ENCODE measurements around the gene RNF19B.

The RNF19B gene

DNA sequence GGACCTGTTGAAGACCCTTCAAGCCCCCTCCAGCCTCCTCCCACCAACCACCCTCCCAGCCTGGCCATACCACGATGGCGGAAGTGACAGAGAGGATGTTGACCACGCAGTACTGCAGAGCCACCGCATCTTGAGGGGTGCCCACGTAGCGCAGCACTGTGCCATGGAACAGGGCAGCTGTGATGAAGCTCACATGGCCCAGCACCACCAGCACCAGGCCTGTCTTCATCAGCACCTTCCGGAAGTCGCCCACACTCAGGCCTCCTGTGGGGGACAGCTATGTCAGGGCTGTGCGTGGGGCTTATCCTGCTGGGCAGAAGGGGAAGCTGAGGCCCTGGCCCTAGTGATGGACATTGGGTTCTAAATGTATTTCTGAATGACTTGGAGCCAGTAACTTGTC is 66.6 kb downstream of the RNF19B start:
- Histone ChIP-seq H3K4me3 (ENCODE audit: low read depth in 1 of 5, low read length in 5 of 5) (no peak overlapping the region), H3K4me1 (ENCODE audit: control insufficient read depth in 5 of 5, insufficient read depth in 5 of 5, low read length in 5 of 5) (peaks cover 0 to 24% (median 19%) of the 10 kb centered on the region in 5 donors), H3K27ac (ENCODE audit: low read depth, low read length) (no peak overlapping the region), H3K9ac (ENCODE audit: low read length in 5 of 5) (no peak overlapping the region), H3K27me3 (ENCODE audit: control insufficient read depth in 5 of 5, insufficient read depth in 4 of 5, low read length in 5 of 5) (peaks cover 0 to 15% (median 11%) of the 10 kb centered on the region in 5 donors), H3K36me3 (ENCODE audit: control insufficient read depth in 5 of 5, insufficient read depth in 5 of 5, low read length in 5 of 5) (no peaks in the 10 kb centered on the region), H3K9me3 (ENCODE audit: control insufficient read depth in 5 of 5, low read length in 5 of 5) (no peaks in the 10 kb centered on the region)

DNA sequence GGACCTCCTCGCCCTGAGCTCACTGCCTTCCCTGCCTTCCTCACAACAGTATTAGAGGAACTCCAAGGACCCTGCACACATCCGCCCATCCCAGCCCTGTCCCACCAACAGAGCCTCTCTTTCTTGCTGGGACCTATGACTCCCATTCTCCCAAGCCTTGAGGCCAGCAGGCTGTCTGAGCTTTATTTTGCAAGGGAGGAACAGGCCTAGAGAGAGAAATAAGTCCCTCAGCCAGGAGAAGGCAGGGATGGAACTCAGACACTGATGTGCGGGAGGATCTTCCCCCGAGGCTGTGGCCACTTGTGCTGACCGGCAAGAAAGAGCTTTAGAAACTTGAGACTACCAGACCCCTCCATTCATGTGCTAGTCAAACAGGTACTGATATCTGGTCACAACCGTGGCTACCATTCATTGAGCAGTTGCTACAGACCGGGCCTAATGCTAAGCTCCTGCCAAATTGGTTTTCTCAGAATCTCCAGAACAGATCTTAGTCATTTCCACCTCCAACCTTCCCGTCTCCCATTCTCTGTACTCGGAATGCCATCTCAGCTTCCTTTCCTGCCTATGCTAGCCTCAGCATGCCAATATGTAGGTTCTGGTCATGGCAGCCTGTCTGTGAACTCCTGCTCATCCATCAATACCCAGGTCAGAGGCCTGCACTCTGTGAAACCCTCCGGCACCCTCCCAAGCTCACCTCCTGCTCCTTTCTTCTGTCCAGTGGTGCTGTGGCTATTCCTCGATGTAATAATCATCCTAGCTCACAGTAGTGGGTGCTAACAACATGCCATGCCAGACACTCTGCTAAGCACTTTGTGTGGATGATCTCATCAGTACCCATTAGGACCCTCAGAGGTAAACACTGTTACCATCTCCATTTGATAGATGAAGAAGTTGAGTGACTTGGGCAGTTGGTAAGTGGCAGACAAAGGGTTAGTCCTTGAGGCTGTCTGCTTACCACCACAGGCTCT is 67.2 kb downstream of the RNF19B start:
- peaks cover 5 to 19% (median 15%) of the 10 kb centered on the region in 5 donors for H3K27me3 ChIP-seq (ENCODE audit: control insufficient read depth in 5 of 5, insufficient read depth in 4 of 5, low read length in 5 of 5)
- peaks cover 0 to 3% (median 0%) of the 10 kb centered on the region in 5 donors for H3K9me3 ChIP-seq (ENCODE audit: control insufficient read depth in 5 of 5, low read length in 5 of 5)
- H3K9ac ChIP-seq (ENCODE audit: low read length in 5 of 5): no peak overlapping the region
- no peak overlapping the region for H3K27ac ChIP-seq (ENCODE audit: low read depth, low read length)
- no peaks in the 10 kb centered on the region for H3K36me3 ChIP-seq (ENCODE audit: control insufficient read depth in 5 of 5, insufficient read depth in 5 of 5, low read length in 5 of 5)
- no peak overlapping the region for H3K4me3 ChIP-seq (ENCODE audit: low read depth in 1 of 5, low read length in 5 of 5)
- peaks cover 1 to 29% (median 24%) of the 10 kb centered on the region in 5 donors for H3K4me1 ChIP-seq (ENCODE audit: control insufficient read depth in 5 of 5, insufficient read depth in 5 of 5, low read length in 5 of 5)

DNA sequence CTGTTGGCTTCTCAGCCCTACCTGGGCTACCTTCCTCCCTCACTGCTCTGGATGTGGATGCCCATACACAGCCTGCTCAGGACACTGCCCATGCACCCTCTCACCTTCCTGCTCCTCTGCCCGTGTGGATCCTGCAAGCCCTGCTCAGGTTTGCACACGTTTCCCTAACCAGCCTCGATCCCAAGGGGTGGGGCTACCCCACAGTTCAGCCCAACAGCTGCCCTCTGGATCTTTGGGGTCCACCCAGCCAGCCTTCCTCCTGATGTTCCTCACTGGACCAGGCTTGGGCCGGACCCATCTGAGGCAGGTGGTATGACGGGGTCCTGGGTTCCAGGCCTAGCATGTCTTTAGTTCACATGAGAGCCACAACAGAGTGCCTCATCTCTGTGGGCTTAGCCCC is 68.2 kb downstream of the RNF19B start:
- no peak overlapping the region for H3K4me3 ChIP-seq (ENCODE audit: low read depth in 1 of 5, low read length in 5 of 5)
- peaks cover 1 to 25% (median 21%) of the 10 kb centered on the region in 5 donors for H3K4me1 ChIP-seq (ENCODE audit: control insufficient read depth in 5 of 5, insufficient read depth in 5 of 5, low read length in 5 of 5)
- H3K9me3 ChIP-seq (ENCODE audit: control insufficient read depth in 5 of 5, low read length in 5 of 5): peaks cover 0 to 3% (median 0%) of the 10 kb centered on the region in 5 donors
- no peak overlapping the region for H3K27ac ChIP-seq (ENCODE audit: low read depth, low read length)
- H3K9ac ChIP-seq (ENCODE audit: low read length in 5 of 5): no peak overlapping the region
- H3K27me3 ChIP-seq (ENCODE audit: control insufficient read depth in 5 of 5, insufficient read depth in 4 of 5, low read length in 5 of 5): peaks cover 9 to 24% (median 21%) of the 10 kb centered on the region in 5 donors
- H3K36me3 ChIP-seq (ENCODE audit: control insufficient read depth in 5 of 5, insufficient read depth in 5 of 5, low read length in 5 of 5): no peaks in the 10 kb centered on the region

DNA sequence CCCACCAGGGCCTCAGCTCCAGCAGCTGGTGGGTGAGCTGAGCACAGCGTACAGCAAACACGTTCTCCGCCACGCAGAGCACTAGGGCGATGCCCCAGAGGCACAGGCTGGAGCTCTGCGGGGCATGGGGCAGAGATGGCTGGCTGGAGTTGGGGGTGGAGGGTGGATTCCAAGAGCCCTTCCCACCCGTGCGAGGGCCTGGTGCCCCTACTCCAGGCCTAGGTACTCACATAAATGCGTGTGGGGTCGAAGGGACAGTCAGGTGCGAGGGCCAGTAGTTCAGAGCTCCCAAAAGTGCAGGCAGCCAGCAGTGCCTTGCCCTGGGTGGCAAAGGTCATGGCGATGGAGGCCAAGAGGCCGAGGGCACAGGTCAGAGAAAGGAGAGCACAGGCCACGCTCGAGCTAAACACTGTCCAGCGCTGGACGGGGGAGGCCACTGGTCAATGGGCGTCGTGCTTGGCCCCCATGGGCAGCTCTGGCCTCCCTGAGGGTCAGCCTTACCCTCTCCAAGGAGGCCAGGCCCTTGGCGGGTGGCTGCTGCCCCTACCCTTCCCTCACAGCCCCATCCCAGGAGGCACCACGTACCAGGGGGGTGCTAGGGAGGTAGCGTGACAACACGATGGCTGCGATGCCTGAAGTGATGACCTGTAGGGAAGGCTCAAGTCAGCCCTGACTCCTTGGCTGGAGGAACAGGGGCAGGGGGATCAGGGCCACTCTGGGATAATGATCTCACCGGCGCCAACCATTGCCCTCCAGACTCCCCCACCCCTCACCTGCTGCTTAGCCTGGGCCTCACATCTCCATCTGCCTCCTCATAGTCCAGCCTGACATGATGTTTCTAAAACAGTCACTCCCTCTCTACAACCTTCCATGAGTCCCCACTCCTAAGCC is 69.0 kb downstream of the RNF19B start:
- Histone ChIP-seq H3K4me3 (ENCODE audit: low read depth in 1 of 5, low read length in 5 of 5) (no peak overlapping the region), H3K27ac (ENCODE audit: low read depth, low read length) (no peak overlapping the region), H3K4me1 (ENCODE audit: control insufficient read depth in 5 of 5, insufficient read depth in 5 of 5, low read length in 5 of 5) (peaks cover 1 to 19% (median 16%) of the 10 kb centered on the region in 5 donors), H3K9me3 (ENCODE audit: control insufficient read depth in 5 of 5, low read length in 5 of 5) (peaks cover 0 to 3% (median 0%) of the 10 kb centered on the region in 5 donors), H3K27me3 (ENCODE audit: control insufficient read depth in 5 of 5, insufficient read depth in 4 of 5, low read length in 5 of 5) (peaks cover 9 to 30% (median 22%) of the 10 kb centered on the region in 5 donors), H3K36me3 (ENCODE audit: control insufficient read depth in 5 of 5, insufficient read depth in 5 of 5, low read length in 5 of 5) (no peaks in the 10 kb centered on the region), H3K9ac (ENCODE audit: low read length in 5 of 5) (no peak overlapping the region)

DNA sequence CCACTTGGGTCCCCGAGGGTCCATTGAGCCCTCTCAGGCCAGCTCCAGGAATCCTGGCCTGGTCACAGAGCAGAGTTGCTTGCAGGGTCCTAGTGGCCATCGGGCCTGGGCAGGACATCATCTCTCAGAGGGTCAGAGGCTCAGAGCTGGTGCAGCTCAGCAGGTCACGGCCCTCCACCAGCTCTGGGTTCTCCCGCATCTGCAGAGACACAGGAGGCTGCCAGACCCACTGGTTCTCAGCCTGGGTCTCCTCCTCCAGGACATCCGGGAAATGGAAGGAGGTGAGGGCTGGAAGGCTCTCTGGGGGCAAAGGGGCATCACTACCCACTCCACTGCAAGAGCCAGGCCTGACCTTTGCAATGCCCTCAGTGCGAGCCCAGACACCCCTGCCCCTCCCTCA is 69.9 kb downstream of the RNF19B start:
- Histone ChIP-seq H3K27ac (ENCODE audit: low read depth, low read length) (no peak overlapping the region), H3K27me3 (ENCODE audit: control insufficient read depth in 5 of 5, insufficient read depth in 4 of 5, low read length in 5 of 5) (peaks cover 9 to 33% (median 22%) of the 10 kb centered on the region in 5 donors), H3K9me3 (ENCODE audit: control insufficient read depth in 5 of 5, low read length in 5 of 5) (peaks cover 0 to 3% (median 0%) of the 10 kb centered on the region in 5 donors), H3K36me3 (ENCODE audit: control insufficient read depth in 5 of 5, insufficient read depth in 5 of 5, low read length in 5 of 5) (no peaks in the 10 kb centered on the region), H3K4me1 (ENCODE audit: control insufficient read depth in 5 of 5, insufficient read depth in 5 of 5, low read length in 5 of 5) (peaks cover 1 to 16% (median 13%) of the 10 kb centered on the region in 5 donors), H3K9ac (ENCODE audit: low read length in 5 of 5) (no peak overlapping the region), H3K4me3 (ENCODE audit: low read depth in 1 of 5, low read length in 5 of 5) (no peak overlapping the region)

DNA sequence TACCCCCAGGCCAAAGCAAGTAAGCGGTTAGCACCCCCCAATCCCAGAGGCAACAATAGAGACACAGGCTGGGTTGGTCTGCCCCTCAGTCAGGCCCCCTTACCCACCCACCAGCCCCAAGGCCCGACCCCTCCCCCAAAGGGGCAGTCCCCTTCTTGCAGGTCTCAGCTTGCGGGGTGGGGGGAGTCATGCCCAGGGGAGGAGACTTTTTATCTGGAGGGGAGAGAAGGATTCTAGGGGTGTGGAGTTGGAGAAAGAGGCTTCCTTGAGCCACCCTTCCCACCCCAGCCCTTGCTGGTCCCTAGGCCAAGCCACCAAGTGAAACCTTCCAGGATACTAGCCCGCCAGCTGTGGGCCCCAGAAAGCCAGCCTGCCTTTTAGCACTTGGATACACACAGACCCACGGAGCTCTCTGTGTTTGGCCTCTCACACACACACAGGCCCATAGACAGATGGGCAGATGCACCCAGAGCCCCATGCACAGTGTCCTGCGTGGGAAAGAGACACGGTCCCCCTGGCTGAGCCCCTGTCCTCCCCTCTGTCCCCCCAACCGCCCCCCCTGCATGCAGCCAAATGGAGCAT is 70.5 kb downstream of the RNF19B start:
- H3K9me3 ChIP-seq (ENCODE audit: control insufficient read depth in 5 of 5, low read length in 5 of 5): peaks cover 0 to 3% (median 0%) of the 10 kb centered on the region in 5 donors
- no peaks in the 10 kb centered on the region for H3K36me3 ChIP-seq (ENCODE audit: control insufficient read depth in 5 of 5, insufficient read depth in 5 of 5, low read length in 5 of 5)
- peaks cover 9 to 33% (median 22%) of the 10 kb centered on the region in 5 donors for H3K27me3 ChIP-seq (ENCODE audit: control insufficient read depth in 5 of 5, insufficient read depth in 4 of 5, low read length in 5 of 5)
- peak overlapping the region in 1 of 5 donors; percentile 13 for H3K4me3 ChIP-seq (ENCODE audit: low read depth in 1 of 5, low read length in 5 of 5)
- peaks cover 1 to 16% (median 13%) of the 10 kb centered on the region in 5 donors for H3K4me1 ChIP-seq (ENCODE audit: control insufficient read depth in 5 of 5, insufficient read depth in 5 of 5, low read length in 5 of 5)
- no peak overlapping the region for H3K9ac ChIP-seq (ENCODE audit: low read length in 5 of 5)
- no peak overlapping the region for H3K27ac ChIP-seq (ENCODE audit: low read depth, low read length)

DNA sequence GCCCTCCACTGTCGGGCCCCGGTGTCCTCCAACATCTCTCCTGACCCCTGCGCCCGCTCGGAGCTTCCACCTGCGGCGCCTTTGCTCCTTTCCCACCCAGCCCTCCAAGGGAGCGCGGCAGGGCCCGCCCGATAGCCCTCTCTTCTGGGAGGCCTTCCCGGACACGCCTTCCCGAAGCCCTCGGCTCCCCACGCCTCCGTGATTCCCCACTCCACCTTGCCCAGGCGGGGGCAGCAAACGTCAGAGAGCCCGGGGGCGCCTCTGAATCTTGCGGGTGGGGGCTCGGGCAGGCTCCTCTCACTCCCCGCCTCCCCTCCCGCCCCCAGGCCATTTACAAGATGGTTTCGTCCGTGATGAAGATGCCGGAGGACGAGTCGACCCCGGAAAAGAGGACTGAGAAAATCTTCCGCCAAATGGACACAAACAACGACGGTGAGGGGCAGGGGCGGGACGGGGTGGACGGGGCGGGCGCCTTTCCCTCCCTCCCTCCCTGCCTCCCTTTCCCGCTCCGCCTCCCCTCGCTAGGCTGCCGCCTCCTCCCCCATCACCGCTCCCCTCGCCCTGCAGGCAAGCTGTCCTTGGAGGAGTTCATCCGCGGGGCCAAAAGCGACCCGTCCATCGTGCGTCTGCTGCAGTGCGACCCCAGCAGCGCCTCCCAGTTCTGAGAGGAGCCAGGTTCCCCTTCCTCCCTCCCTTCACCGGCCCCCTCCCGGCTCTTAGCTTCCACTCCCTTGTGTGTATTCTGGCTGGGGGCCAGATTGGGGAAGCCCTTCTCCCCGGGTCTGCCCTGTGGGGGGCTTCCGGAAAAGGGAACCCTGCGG is 71.2 kb downstream of the RNF19B start:
- H3K4me3 ChIP-seq (ENCODE audit: low read depth in 1 of 5, low read length in 5 of 5): peak overlapping the region in 4 of 5 donors; percentile 39 to 54 (median 48)
- H3K36me3 ChIP-seq (ENCODE audit: control insufficient read depth in 5 of 5, insufficient read depth in 5 of 5, low read length in 5 of 5): no peaks in the 10 kb centered on the region
- no peak overlapping the region for H3K27ac ChIP-seq (ENCODE audit: low read depth, low read length)
- H3K4me1 ChIP-seq (ENCODE audit: control insufficient read depth in 5 of 5, insufficient read depth in 5 of 5, low read length in 5 of 5): peaks cover 1 to 16% (median 13%) of the 10 kb centered on the region in 5 donors
- peaks cover 0 to 3% (median 0%) of the 10 kb centered on the region in 5 donors for H3K9me3 ChIP-seq (ENCODE audit: control insufficient read depth in 5 of 5, low read length in 5 of 5)
- H3K27me3 ChIP-seq (ENCODE audit: control insufficient read depth in 5 of 5, insufficient read depth in 4 of 5, low read length in 5 of 5): peaks cover 9 to 36% (median 27%) of the 10 kb centered on the region in 5 donors
- H3K9ac ChIP-seq (ENCODE audit: low read length in 5 of 5): no peak overlapping the region

DNA sequence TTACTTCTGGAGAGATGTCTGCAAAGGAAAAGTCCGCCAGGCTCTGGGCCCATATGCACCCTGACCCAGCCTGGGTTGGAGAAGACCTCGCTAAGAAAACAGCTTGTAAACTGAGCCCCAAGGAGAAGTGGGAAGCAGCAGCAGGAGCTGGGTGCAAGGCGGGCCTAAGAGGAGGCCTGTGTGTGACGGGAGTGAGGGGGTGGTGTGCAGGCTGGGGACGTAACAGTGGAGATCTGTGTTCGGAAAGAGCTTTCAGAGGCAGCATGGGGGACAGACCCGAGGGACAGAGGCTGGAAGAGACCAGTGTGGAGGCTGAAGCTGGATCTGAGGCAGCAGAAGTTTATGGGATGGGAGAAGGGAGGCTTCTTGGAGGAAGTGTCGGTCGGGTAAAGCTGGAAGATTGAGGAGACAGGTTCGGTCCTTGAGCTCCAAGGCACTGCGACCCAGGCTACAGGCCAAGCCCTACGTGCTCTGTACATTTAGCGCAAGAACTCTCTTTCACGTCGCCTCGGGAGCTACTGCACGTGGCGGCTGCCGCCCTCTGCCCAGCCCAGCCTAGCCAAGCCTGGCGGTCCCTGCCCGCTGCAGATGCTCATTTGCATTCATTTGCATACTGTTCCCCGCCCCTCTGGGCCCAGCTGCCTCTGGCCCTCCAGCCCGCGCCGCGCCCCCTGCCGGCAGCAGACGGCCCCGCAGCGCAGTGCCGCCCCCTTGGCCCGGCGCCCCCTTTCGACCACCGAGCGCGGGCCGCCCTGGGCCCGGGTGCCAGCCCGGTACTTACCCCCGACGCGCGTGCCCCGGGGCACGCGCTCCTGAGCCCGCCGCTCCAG is 72.0 kb downstream of the RNF19B start:
- H3K9me3 ChIP-seq (ENCODE audit: control insufficient read depth in 5 of 5, low read length in 5 of 5): peaks cover 0 to 3% (median 0%) of the 10 kb centered on the region in 5 donors
- no peak overlapping the region for H3K9ac ChIP-seq (ENCODE audit: low read length in 5 of 5)
- no peak overlapping the region for H3K27ac ChIP-seq (ENCODE audit: low read depth, low read length)
- peaks cover 12 to 44% (median 34%) of the 10 kb centered on the region in 5 donors for H3K27me3 ChIP-seq (ENCODE audit: control insufficient read depth in 5 of 5, insufficient read depth in 4 of 5, low read length in 5 of 5)
- peaks cover 1 to 16% (median 13%) of the 10 kb centered on the region in 5 donors for H3K4me1 ChIP-seq (ENCODE audit: control insufficient read depth in 5 of 5, insufficient read depth in 5 of 5, low read length in 5 of 5)
- no peaks in the 10 kb centered on the region for H3K36me3 ChIP-seq (ENCODE audit: control insufficient read depth in 5 of 5, insufficient read depth in 5 of 5, low read length in 5 of 5)
- peak overlapping the region in 4 of 5 donors; percentile 39 to 54 (median 48) for H3K4me3 ChIP-seq (ENCODE audit: low read depth in 1 of 5, low read length in 5 of 5)
